HEK293T (cell line): ENCODE measurements around the gene PDZD2.

ENCODE experiments used
- CTCF ChIA-PET: fragments of 350-600 bp; formaldehyde crosslinking; extraction: SDS; loops from one replicate; lab custom pipeline; 2021; ENCODE audit warnings: antibody characterized with exemption, inconsistent platforms; lab: Yijun Ruan, JAX
- POLR2A ChIA-PET: fragments of 350-600 bp; formaldehyde crosslinking; extraction: SDS; loops from one replicate; lab custom pipeline; 2020; ENCODE audit warnings: antibody characterized with exemption, inconsistent platforms; lab: Yijun Ruan, JAX
- DNase-seq: peaks from one replicate; pipeline ENCODE4 v3.0.0; 2012; ENCODE audit warnings: mixed read lengths; ENCODE audit errors: extremely low spot score
- ARNT ChIP-seq: fragments of 450-650 bp; IDR thresholded peaks from 2 replicates; pipeline ENCODE4 v1.6.1; 2017; ENCODE audit warnings: mild to moderate bottlenecking
- BHLHE40 ChIP-seq: fragments of 450-650 bp; IDR thresholded peaks from 2 replicates; pipeline ENCODE4 v1.6.1; 2016; ENCODE audit warnings: mild to moderate bottlenecking, moderate library complexity, borderline replicate concordance
- CTBP1 ChIP-seq: fragments of 450-650 bp; IDR thresholded peaks from 2 replicates; pipeline ENCODE4 v1.6.1; 2016; ENCODE audit warnings: borderline replicate concordance
- ELF4 ChIP-seq: fragments of 450-650 bp; IDR thresholded peaks from 2 replicates; pipeline ENCODE4 v1.6.1; 2017; ENCODE audit warnings: antibody characterized with exemption
- FOXA1 ChIP-seq: fragments of 450-650 bp; IDR thresholded peaks from 2 replicates; pipeline ENCODE4 v1.6.1; 2016; ENCODE audit warnings: mild to moderate bottlenecking
- FOXK2 ChIP-seq: fragments of 450-650 bp; IDR thresholded peaks from 2 replicates; pipeline ENCODE4 v1.6.1; 2016; ENCODE audit warnings: mild to moderate bottlenecking
- FOXM1 ChIP-seq: fragments of 450-650 bp; IDR thresholded peaks from 2 replicates; pipeline ENCODE4 v1.6.1; 2017; ENCODE audit warnings: mild to moderate bottlenecking, borderline replicate concordance
- HDGF ChIP-seq: fragments of 450-650 bp; IDR thresholded peaks from 2 replicates; pipeline ENCODE4 v1.6.1; 2017; ENCODE audit warnings: antibody characterized with exemption, borderline replicate concordance
- L3MBTL2 ChIP-seq: fragments of 450-650 bp; conservative IDR thresholded peaks from 2 replicates; pipeline ENCODE4 v1.6.1; 2016; ENCODE audit warnings: mild to moderate bottlenecking
- LEF1 ChIP-seq: fragments of 450-650 bp; IDR thresholded peaks from 2 replicates; pipeline ENCODE4 v1.6.1; 2017; ENCODE audit warnings: mild to moderate bottlenecking, borderline replicate concordance
- NFRKB ChIP-seq: fragments of 450-650 bp; IDR thresholded peaks from 2 replicates; pipeline ENCODE4 v1.6.1; 2016; ENCODE audit warnings: mild to moderate bottlenecking, moderate library complexity
- PKNOX1 ChIP-seq: fragments of 450-650 bp; IDR thresholded peaks from 2 replicates; pipeline ENCODE4 v1.6.1; 2016
- SP1 ChIP-seq: fragments of 450-650 bp; IDR thresholded peaks from 2 replicates; pipeline ENCODE4 v1.6.1; 2017
- SUZ12 ChIP-seq: fragments of 450-650 bp; IDR thresholded peaks from 2 replicates; pipeline ENCODE4 v1.6.1; 2016; ENCODE audit warnings: mild to moderate bottlenecking
- TARDBP ChIP-seq: fragments of 450-650 bp; IDR thresholded peaks from 2 replicates; pipeline ENCODE4 v1.6.1; 2016
- ZNF384 ChIP-seq: fragments of 450-650 bp; IDR thresholded peaks from 2 replicates; pipeline ENCODE4 v1.6.1; 2016

The PDZD2 gene

DNA sequence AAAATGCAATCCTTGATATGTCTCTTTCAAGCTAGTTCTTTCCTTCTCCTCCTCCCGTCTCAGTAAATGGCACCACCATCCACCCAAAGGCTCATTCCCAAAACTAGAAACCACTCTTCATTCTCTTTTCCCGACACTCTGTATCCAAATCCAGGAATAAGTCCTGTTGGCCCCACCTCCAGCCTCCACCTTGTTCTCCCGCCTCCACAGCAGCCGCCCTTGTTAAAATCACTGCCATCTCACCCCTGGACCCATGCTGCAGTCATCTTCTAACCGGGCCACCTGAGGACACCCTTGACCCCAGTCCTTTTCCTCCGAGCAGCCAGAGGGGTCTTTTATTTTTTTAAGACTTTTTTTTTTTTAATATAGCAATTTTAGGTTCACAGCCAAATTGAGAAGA, 9.4 kb downstream of the PDZD2 start:
- POLR2A ChIA-PET: no interaction called here
- TF ChIP-seq ELF4 (no peak), SUZ12 (no peak), HDGF (no peak), ZNF384 (no peak), SP1 (no peak), FOXM1 (no peak), ARNT (no peak), LEF1 (no peak), FOXK2 (no peak), NFRKB (no peak), TARDBP (no peak), FOXA1 (no peak), L3MBTL2 (no peak), BHLHE40 (no peak), CTBP1 (no peak), PKNOX1 (no peak)
- CTCF ChIA-PET: no interaction called here
- DNase-seq: no peak

DNA sequence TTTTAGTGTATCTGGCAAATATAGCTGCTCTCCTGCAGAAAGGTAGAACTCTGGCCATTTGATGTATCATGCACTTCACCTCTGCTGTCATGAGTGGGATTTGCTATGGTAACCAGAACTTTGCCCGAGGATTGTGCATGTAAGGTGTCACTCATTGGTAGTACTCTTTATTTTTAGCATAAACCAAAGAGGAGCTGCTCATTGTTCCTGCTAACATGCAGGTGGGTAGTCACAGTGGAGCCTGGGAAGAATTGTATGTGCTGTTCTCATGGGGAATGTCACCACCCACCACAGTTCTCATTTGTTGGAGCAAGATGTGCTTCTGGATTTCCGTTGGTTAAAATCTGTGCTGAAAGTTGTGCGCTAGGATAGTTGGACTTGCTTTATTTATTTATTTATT, 12.3 kb downstream of the PDZD2 start:
- POLR2A ChIA-PET: interaction anchor here (1.2 kb wide), 1 partner anchor 11 kb away, joined by 3 read pairs; no protein-coding TSS in a partner anchor
- CTCF ChIA-PET: no interaction called here
- no peak for DNase-seq

DNA sequence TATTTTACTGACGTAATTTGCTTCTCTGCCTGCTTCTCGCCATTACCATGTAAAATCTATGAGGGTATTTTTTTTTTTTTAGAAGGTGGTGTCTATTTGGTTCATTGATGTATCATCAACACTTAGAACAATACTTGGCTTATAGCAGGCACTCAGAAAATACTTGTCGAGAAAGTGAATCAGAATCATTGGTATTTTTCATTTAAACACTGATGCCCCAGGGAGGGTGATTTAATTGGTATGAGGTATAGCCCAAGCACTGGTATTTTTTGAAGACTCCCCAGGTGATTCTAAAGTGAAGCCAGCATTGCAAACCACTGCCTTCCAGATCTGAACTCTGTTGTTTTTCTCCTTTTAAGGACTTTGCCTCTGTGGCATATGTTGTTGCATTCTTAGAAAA, 16.6 kb downstream of the PDZD2 start:
- TF ChIP-seq SP1: no peak
- no peak for TF ChIP-seq FOXM1
- ChIA-PET CTCF (no interaction called here), POLR2A (no interaction called here)
- no peak for DNase-seq

More for the DNA sequence above, 12.3 kb downstream of the PDZD2 start:
- TF ChIP-seq L3MBTL2 (no peak), FOXA1 (no peak), SP1 (no peak), BHLHE40 (no peak), LEF1 (no peak), TARDBP (no peak), FOXK2 (no peak), FOXM1 (no peak), NFRKB (no peak), PKNOX1 (no peak), ELF4 (no peak), SUZ12 (no peak), CTBP1 (no peak), HDGF (no peak), ARNT (no peak), ZNF384 (no peak)

- ChIA-PET CTCF (no interaction called here), POLR2A (interaction anchor here (0.8 kb wide), 1 partner anchor 18 kb away, joined by 3 read pairs; the partner anchor contains the start of gene PDZD2)
- DNase-seq: no peak
Observed at GRCh38 chr5:31656806-31657205, 17.9 kb downstream of the PDZD2 start.

GRCh38 chr5:31657315-31657979, 18.5 kb downstream of the PDZD2 start:
- no peak for DNase-seq
- CTCF ChIA-PET: no interaction called here
- TF ChIP-seq ARNT: no peak
- no peak for TF ChIP-seq FOXK2
- no peak for TF ChIP-seq HDGF
- TF ChIP-seq FOXM1: no peak
- TF ChIP-seq BHLHE40: no peak
- no peak for TF ChIP-seq SP1
- TF ChIP-seq NFRKB: no peak
- TF ChIP-seq TARDBP: no peak
- no peak for TF ChIP-seq FOXA1
- POLR2A ChIA-PET: interaction anchor here (0.8 kb wide), 1 partner anchor 19 kb away, joined by 3 read pairs; the partner anchor contains the start of gene PDZD2

More at GRCh38 chr5:31656806-31657205, 17.9 kb downstream of the PDZD2 start:
- TF ChIP-seq HDGF: no peak
- no peak for TF ChIP-seq SUZ12
- no peak for TF ChIP-seq BHLHE40
- TF ChIP-seq ZNF384: no peak
- no peak for TF ChIP-seq NFRKB
- TF ChIP-seq ELF4: no peak
- TF ChIP-seq CTBP1: no peak
- TF ChIP-seq FOXA1: no peak
- no peak for TF ChIP-seq ARNT

- TF ChIP-seq ZNF384: no peak
- TF ChIP-seq L3MBTL2: no peak
- TF ChIP-seq BHLHE40: no peak
- no peak for TF ChIP-seq FOXK2
- DNase-seq: no peak
- ChIA-PET POLR2A (no interaction called here), CTCF (interaction anchor here (0.9 kb wide), 1 partner anchor 23 kb away, joined by 4 read pairs; no protein-coding TSS in a partner anchor)
Observed at GRCh38 chr5:31661257-31661656, 22.3 kb downstream of the PDZD2 start.

GRCh38 chr5:31663519-31663918, 24.6 kb downstream of the PDZD2 start:
- TF ChIP-seq SP1: no peak
- no peak for TF ChIP-seq PKNOX1
- no peak for TF ChIP-seq ELF4
- TF ChIP-seq CTBP1: no peak
- TF ChIP-seq L3MBTL2: no peak
- DNase-seq: no peak
- ChIA-PET CTCF (no interaction called here), POLR2A (no interaction called here)
